HCT116 (cell line): Measurements from ENCODE around the gene TSPEAR. TPM values are rescaled to one million over a fixed set of nuclear protein-coding genes. Genes with fewer than 3 reads are reported as not detected.

ENCODE experiments used
- ATAC-seq: fragments of 200-7000 bp; cut with Tn5 transposase; 2 replicates; pipeline ENCODE4 v1.9.1; 2020; ENCODE audit warnings: mild to moderate bottlenecking, moderate library complexity
- BruUV-seq: library from RNA; stranded (reverse); fragments of 400-500 nt; replicated peaks from 2 replicates; lab custom pipeline; 2021; lab: Mats Ljungman, UMichigan
- CTCF ChIA-PET: fragments of 300-600 bp; sonication (Branson Sonifier 250); formaldehyde crosslinking; loops from one replicate; lab custom pipeline; 2021; ENCODE audit warnings: antibody characterized with exemption; lab: Charles Lee
- POLR2A ChIA-PET: fragments of 300-600, 350-600 bp; sonication (Branson Sonifier 250); formaldehyde crosslinking; loops from one replicate; lab custom pipeline; 2021; ENCODE audit warnings: antibody characterized with exemption; lab: Charles Lee
- RAD21 ChIA-PET, 2 experiments: fragments of 300-600 bp; sonication (Branson Sonifier 250); formaldehyde crosslinking; loops; one replicate each; lab custom pipeline; 2023; ENCODE audit warnings: low total read pairs in 2 of 2; ENCODE audit not compliant: uncharacterized antibody in 2 of 2, unreplicated experiment in 2 of 2, low non-redundant PET in 1 of 2; lab: Charles Lee
- DNase-seq: peaks from one replicate; pipeline ENCODE4 v3.0.0-alpha.2; 2010; ENCODE audit warnings: low read depth, low spot score
- H2AFZ ChIP-seq: fragments of 200-600 bp; shearing (Covaris generic), sonication (generic); 2 replicates; pipeline ENCODE4 v1.6.1; 2017; ENCODE audit warnings: low read depth, mixed run types, mixed read lengths, antibody characterized with exemption, low read length; ENCODE audit not compliant: poor library complexity, severe bottlenecking
- H3K27ac ChIP-seq: 2 replicates; pipeline ENCODE4 v1.5.1; 2012; ENCODE audit warnings: low read depth, low read length
- H3K27me3 ChIP-seq: fragments of 200-600 bp; sonication (generic); 2 replicates; pipeline ENCODE4 v1.6.1; 2016; ENCODE audit warnings: mixed run types, low read length, mixed read lengths; ENCODE audit not compliant: insufficient read depth
- H3K36me3 ChIP-seq, 2 experiments: fragments of 200-500 bp in 1 of 2; fragments of 200-600 bp in 1 of 2; sonication (Bioruptor generic) in 1 of 2; sonication (generic) in 1 of 2; 2 replicates each; pipeline versions ENCODE4 v1.5.1 to v1.6.1; 2014 to 2016; ENCODE audit warnings: low read length in 2 of 2, inconsistent platforms in 1 of 2, mixed read lengths in 1 of 2, mixed run types in 1 of 2; ENCODE audit not compliant: insufficient read depth in 2 of 2, control insufficient read depth in 1 of 2
- H3K4me1 ChIP-seq, 2 experiments: fragments of 200-600 bp in 1 of 2; sonication (generic) in 1 of 2; 2 replicates each; pipeline versions ENCODE4 v1.5.1 to v1.6.1; 2012 to 2017; ENCODE audit warnings: low read length in 2 of 2, inconsistent platforms in 1 of 2, mild to moderate bottlenecking in 1 of 2, mixed read lengths in 1 of 2, mixed run types in 1 of 2, moderate library complexity in 1 of 2; ENCODE audit not compliant: insufficient read depth in 2 of 2, control insufficient read depth in 1 of 2
- H3K4me2 ChIP-seq: fragments of 200-600 bp; sonication (generic); 2 replicates; pipeline ENCODE4 v1.6.1; 2017; ENCODE audit warnings: mixed run types, low read length, mixed read lengths
- H3K4me3 ChIP-seq, 2 experiments: fragments of 200-600 bp in 1 of 2; sonication (generic) in 1 of 2; replicated peaks in 1 of 2; 2 replicates each; pipeline ENCODE4 v1.5.1; 2011 to 2016; ENCODE audit warnings: low read length in 2 of 2, control low read depth in 1 of 2, low read depth in 1 of 2, mild to moderate bottlenecking in 1 of 2, mixed read lengths in 1 of 2, mixed run types in 1 of 2
- H3K79me2 ChIP-seq: fragments of 200-600 bp; sonication (generic); 2 replicates; pipeline ENCODE4 v1.6.1; 2017; ENCODE audit warnings: mild to moderate bottlenecking, mixed run types, low read length, moderate library complexity, mixed read lengths; ENCODE audit not compliant: insufficient read depth
- H3K9ac ChIP-seq: fragments of 200-600 bp; sonication (generic); 2 replicates; pipeline ENCODE4 v1.6.1; 2016; ENCODE audit warnings: low read length, mixed read lengths
- H3K9me2 ChIP-seq: fragments of 200-600 bp; sonication (generic), shearing (Covaris generic); 2 replicates; pipeline ENCODE4 v1.6.1; 2017; ENCODE audit warnings: mixed run types, mild to moderate bottlenecking, moderate library complexity; ENCODE audit not compliant: insufficient read depth
- H3K9me3 ChIP-seq, 2 experiments: fragments of 200-500 bp in 1 of 2; fragments of 200-600 bp in 1 of 2; sonication (Bioruptor generic) in 1 of 2; sonication (generic) in 1 of 2; 2 replicates each; pipeline ENCODE4 v1.6.1; 2014 to 2017; ENCODE audit warnings: low read length in 2 of 2, mixed read lengths in 2 of 2, inconsistent platforms in 1 of 2, low read depth in 1 of 2, mild to moderate bottlenecking in 1 of 2, mixed run types in 1 of 2, moderate library complexity in 1 of 2; ENCODE audit not compliant: control insufficient read depth in 1 of 2, insufficient read depth in 1 of 2
- H4K20me1 ChIP-seq: fragments of 200-600 bp; sonication (generic), shearing (Covaris generic); 2 replicates; pipeline ENCODE4 v1.6.1; 2017; ENCODE audit warnings: mixed run types, mild to moderate bottlenecking, moderate library complexity; ENCODE audit not compliant: insufficient read depth
- EGR1 ChIP-seq: IDR thresholded peaks from 2 replicates; pipeline ENCODE4 v1.6.1; 2012; ENCODE audit warnings: low read depth
- ELF1 ChIP-seq: IDR thresholded peaks from 2 replicates; pipeline ENCODE4 v1.6.1; 2012; ENCODE audit warnings: low read depth, borderline replicate concordance
- EZH2phosphoT487 ChIP-seq: fragments of 200-600 bp; IDR thresholded peaks from 2 replicates; pipeline ENCODE4 v1.6.1; 2018; ENCODE audit warnings: antibody characterized with exemption, borderline replicate concordance
- FOSL1 ChIP-seq: IDR thresholded peaks from 2 replicates; pipeline ENCODE4 v1.6.1; 2012; ENCODE audit warnings: low read depth
- POLR2A ChIP-seq: IDR thresholded peaks from 2 replicates; pipeline ENCODE4 v1.7.0; 2011; ENCODE audit warnings: borderline replicate concordance; ENCODE audit not compliant: insufficient read depth, insufficient read length; ENCODE audit errors: extremely low read depth
- SRF ChIP-seq: IDR thresholded peaks from 2 replicates; pipeline ENCODE4 v1.6.1; 2012; ENCODE audit warnings: low read depth
- TCF7L2 ChIP-seq: IDR thresholded peaks from 2 replicates; pipeline ENCODE4 v1.7.0; 2011; ENCODE audit warnings: borderline replicate concordance, inconsistent platforms; ENCODE audit not compliant: insufficient read depth, insufficient read length; ENCODE audit errors: extremely low read depth
- ZFX ChIP-seq: fragments of 450-650 bp; IDR thresholded peaks from 2 replicates; pipeline ENCODE4 v1.6.1; 2017
- ZNF274 ChIP-seq: fragments of 200-500 bp; sonication (Bioruptor generic); IDR thresholded peaks from 2 replicates; pipeline ENCODE4 v1.6.1; 2014; ENCODE audit warnings: mild to moderate bottlenecking, low read depth, low read length, inconsistent platforms
- intact Hi-C: fragments of 100-400 bp; cut with micrococcal nuclease; formaldehyde crosslinking; loops from 2 replicates; pipeline ENCODE4 v1.10.0; 2022
- total RNA-seq: library from RNA; stranded (reverse); gene quantifications from one replicate; pipeline ENCODE4 v1.2.1, GENCODE V29; 2021; ENCODE audit not compliant: unreplicated experiment
- TF ChIP-seq, protein P1 (sequence below): IDR thresholded peaks from 2 replicates; pipeline ENCODE4 v1.6.1; 2012
- TF ChIP-seq, protein P2 (sequence below): IDR thresholded peaks from 2 replicates; pipeline ENCODE4 v1.6.1; 2011; ENCODE audit warnings: mild to moderate bottlenecking, low read length, moderate library complexity; ENCODE audit not compliant: insufficient replicate concordance; ENCODE audit errors: extremely low read depth

The TSPEAR gene
- total RNA-seq, 1 experiment from 2014 or later, result not detected

DNA sequence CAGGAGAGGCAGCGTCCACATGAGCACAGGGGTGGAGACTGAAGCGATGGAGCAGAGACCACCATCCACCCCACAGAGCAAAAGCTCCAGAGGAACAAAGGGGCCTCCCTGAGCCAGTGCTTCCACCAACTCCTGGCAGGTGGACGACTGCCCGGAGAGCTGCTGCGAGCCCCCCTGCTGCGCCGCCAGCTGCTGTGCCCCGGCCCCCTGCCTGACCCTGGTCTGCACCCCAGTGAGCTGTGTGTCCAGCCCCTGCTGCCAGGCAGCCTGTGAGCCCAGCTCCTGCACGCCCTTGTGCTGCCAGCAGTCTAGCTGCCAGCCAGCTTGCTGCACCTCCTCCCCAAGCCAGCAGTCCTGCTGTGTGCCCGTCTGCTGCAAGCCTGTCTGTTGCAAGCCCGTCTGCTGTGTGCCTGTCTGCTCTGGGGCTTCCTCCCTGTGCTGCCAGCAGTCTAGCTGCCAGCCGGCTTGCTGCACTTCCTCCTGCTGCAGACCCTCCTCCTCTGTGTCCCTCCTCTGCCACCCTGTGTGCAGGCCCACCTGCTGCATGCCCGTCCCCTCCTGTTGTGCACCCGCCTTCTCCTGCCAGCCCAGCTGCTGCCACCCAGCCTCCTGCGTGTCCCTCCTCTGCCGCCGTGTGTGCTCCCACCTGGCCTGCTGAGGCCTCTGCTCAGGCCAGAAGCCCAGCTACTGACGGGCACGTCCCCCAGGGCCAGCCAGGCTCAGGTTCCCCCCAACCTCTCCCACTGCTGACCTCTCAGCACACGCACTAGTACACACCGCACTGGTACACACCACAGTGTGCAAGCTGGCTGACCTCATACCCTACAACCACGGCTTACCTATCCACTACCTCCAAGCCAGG is 9.0 kb downstream of the TSPEAR start (continued):
- TF ChIP-seq ELF1, result no peak

DNA sequence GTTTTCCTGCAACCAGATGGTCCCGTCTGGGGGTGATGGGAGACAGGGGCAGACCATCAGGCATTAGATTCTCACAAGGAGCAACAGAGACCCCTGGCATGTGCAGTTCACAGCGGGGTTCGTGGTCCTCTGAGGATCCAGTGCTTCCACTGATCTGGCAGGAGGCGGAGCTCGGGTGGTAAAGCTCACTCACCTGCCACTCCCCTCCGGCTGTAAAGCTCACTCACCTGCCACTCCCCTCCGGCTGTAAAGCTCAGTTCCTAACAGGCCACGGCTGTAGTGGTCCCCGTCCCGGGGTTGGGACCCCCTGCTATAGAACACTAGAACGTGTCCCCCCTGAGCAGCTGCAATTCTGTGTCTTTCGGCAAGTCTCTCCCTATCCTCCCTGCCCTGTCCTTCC is 9.8 kb downstream of the TSPEAR start:
- Histone ChIP-seq H4K20me1 (no peaks in the 10 kb centered on the region), H3K4me1 (no peaks in the 10 kb centered on the region), H3K27ac (no peak overlapping the region), H3K4me3 (no peak overlapping the region), H3K9me2 (no peaks in the 10 kb centered on the region), H3K9me3 (no peaks in the 10 kb centered on the region), H3K36me3 (no peaks in the 10 kb centered on the region), H3K9ac (no peak overlapping the region), H3K79me2 (no peaks in the 10 kb centered on the region), H3K27me3 (peaks cover 10% of the 10 kb centered on the region; the same call in 1 of the 2 replicates), H3K4me2 (no peak overlapping the region), H2AFZ (no peak overlapping the region)
- BruUV-seq, result no TSS peak
- ATAC-seq (no peak), DNase-seq (no peak)
- RAD21 ChIA-PET, result no interaction called here
- intact Hi-C loops, result no loop called here
- CTCF ChIA-PET, result interaction anchor here (1.0 kb wide), 1 partner anchor 41 kb away, joined by 3 read pairs; no protein-coding TSS in a partner anchor
- no peak for TF ChIP-seq POLR2A
- TF ChIP-seq, protein P1, sequence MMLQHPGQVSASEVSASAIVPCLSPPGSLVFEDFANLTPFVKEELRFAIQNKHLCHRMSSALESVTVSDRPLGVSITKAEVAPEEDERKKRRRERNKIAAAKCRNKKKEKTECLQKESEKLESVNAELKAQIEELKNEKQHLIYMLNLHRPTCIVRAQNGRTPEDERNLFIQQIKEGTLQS, result no peak
- TF ChIP-seq ZFX, result no peak
- TF ChIP-seq EZH2phosphoT487, result no peak
- TF ChIP-seq EGR1, result no peak
- no peak for TF ChIP-seq TCF7L2
- TF ChIP-seq, protein P2, sequence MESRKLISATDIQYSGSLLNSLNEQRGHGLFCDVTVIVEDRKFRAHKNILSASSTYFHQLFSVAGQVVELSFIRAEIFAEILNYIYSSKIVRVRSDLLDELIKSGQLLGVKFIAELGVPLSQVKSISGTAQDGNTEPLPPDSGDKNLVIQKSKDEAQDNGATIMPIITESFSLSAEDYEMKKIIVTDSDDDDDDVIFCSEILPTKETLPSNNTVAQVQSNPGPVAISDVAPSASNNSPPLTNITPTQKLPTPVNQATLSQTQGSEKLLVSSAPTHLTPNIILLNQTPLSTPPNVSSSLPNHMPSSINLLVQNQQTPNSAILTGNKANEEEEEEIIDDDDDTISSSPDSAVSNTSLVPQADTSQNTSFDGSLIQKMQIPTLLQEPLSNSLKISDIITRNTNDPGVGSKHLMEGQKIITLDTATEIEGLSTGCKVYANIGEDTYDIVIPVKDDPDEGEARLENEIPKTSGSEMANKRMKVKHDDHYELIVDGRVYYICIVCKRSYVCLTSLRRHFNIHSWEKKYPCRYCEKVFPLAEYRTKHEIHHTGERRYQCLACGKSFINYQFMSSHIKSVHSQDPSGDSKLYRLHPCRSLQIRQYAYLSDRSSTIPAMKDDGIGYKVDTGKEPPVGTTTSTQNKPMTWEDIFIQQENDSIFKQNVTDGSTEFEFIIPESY, result no peak
- TF ChIP-seq ZNF274, result no peak
- TF ChIP-seq FOSL1, result no peak
- no peak for TF ChIP-seq SRF
- POLR2A ChIA-PET, result no interaction called here
